Endothelial cell of umbilical vein (primary cell): ENCODE measurements around the gene SRP68.

Experiments used
- CTCF ChIP-seq, 2 donors: IDR thresholded peaks; 1 replicate in 1 of 2; 2 replicates in 1 of 2; pipeline ENCODE4 v1.5.1; 2011; ENCODE audit warnings: low read length in 2 of 2, mild to moderate bottlenecking in 2 of 2, moderate library complexity in 2 of 2, control low read depth in 1 of 2, inconsistent platforms in 1 of 2, low read depth in 1 of 2; ENCODE audit not compliant: insufficient read depth in 1 of 2; ENCODE audit errors: extremely low read depth in 1 of 2
- POLR2A ChIP-seq: IDR thresholded peaks from 2 replicates; pipeline ENCODE4 v1.6.1; 2012; ENCODE audit warnings: low read depth, mild to moderate bottlenecking, control low read depth, low read length

DNA sequence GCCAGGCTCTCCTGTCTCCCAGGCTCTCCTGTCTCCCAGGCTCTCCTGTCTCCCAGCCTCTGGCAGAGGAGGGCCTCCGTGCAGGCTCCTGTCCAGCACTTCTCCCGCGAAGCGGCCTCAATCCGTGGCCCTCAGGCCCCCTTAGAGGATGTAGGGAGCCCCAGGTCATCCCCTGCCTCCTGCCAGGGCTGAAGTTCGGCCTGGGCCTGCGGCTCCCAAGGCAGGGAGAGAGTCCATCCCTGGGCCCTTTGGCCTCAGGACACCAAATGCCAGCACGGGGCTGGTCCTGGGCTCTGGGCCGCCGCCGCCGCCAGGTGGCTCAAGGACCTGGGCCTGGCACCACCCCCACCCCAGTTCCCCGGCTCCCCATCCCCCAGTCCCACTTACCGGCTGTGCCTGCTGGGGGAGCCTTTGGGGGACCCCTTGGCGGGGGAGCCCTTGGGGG lies 45.6 kb downstream of the SRP68 start:
- no peak for TF ChIP-seq POLR2A
- TF ChIP-seq CTCF (IDR thresholded peaks at IDR 0.05; ENCODE audit: extremely low read depth in 1 of 2, insufficient read depth in 1 of 2, low read depth in 1 of 2, low read length in 2 of 2) = no peak
